GM18858 (cell line): Measurements from ENCODE around the gene UBE2E1.
A peak's percentile ranks its signal among the peaks of the same experiment; 100 is the strongest.
"Not testable (repeated sequence)": the region's sequence is repeated elsewhere in the genome, so short reads cannot be mapped to it uniquely, and the experiment has no call there.

Source experiments
- ATAC-seq: cut with Tn5 transposase; IDR thresholded peaks from one replicate; pipeline ENCODE4 v1.9.1; 2021; ENCODE audit not compliant: unreplicated experiment

The UBE2E1 gene

DNA sequence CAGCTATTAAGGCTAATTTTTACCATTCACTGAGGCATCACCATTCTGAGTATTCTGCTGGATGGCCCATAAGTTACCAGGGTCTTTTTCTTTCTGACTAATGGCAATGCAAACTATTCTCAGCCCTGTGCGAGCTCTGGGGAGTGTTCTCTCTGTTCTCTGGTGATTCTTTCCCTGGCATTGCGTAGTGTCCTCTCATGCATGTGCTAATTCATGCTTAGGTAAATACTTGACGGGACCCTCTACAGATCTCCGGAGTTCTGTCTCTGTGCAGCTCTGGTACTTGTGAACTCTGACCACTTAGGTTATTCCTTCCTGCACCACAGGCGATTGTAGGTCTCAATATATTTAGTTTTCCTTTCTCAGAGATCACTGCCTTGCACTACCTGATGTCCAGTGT is 34.8 kb downstream of the UBE2E1 start:
- no peak for ATAC-seq

DNA sequence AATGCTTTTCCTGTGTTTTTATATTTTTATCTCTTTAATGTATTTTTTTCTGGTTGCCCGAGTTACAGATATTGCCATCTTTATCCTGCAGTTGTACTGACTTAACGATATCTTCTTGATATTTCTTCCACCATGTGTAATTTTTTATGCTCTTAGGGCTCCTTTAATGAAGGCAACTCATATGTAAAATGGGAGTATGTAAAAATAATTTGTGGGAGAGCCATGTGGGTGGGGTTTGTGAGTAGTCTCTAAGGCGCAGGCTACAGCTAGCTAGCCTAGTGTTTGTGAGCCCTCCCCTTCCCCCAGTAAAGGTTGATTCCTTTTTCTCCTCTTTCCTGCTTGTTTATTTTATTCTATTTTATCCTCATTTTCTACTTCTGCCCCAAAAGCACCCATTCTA is 38.1 kb downstream of the UBE2E1 start:
- ATAC-seq, result no peak

DNA sequence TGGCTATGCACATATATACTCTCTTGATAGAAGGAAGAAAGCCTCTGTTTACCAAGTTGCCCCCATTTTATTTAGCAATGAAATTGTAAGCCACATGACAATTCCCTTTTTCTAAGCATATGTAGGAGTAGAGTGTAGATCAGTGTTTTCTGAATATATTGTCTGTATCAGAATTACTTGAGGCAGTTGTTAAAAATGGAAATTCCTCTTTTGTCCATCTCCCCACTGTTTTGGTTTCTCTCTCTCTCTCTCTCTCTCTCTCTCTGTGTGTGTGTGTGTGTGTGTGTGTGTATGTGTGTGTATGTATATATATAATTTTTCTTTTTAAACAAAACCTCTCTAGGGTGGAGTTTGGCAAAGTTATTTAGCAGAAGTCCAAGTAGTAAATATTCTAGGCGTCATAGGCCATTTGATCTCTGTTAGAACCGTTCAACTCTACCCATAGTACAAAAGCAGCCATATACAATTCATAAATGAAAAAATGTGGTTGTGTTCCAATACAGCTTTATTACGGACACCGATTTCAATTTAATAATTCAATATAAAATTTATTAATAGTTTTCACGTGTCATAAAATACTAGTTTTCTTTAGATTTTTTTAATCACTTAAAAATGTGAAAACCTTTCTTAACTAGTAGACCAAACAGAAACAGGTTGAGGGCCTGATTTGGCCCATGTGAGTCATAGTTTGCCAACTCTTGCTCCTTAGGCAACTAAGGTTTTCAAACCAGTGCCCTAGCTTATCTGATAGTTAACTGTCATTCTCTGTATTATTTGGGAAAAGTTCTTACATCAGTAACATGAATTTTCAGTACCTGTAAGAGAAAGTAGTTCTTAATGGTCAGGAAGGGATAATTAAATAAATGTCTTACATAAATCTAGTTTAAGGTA is 39.8 kb downstream of the UBE2E1 start:
- no peak for ATAC-seq

DNA sequence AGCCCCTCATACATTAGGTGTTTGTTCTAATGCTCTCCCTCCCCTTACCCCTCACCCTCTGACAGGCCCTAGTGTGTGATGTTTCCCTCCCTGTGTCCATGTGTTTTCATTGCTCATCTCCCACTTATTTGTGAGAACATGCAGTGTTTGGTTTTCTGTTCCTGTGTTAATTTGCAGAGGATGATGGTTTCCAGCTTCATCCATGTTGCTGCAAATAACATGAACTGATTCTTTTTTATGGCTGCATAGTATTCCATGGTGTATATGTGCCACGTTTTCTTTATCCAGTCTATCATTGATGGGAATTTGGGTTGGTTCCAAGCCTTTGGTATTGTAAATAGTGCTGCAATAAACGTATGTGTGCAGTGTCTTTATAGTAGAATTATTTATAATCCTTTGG is 43.7 kb downstream of the UBE2E1 start:
- ATAC-seq, result not testable (repeated sequence)

DNA sequence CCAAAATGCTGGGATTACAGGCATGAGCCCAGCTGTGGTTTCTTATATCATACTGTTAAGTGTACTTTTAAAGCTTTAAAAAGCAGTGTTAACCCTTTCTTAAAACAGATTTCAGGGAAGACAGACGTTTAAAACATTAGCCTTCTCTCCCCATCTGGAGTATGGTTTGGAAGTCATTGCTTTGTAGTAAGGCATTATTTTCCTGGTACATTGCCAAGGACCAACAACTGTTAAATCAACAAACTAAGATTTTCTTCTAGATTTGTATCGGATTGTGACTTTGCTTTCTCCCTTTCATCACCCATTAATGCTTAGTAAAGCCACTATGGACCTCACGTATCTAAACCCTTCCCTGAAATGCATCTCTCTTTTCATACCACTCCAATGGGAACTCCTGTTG is 50.5 kb downstream of the UBE2E1 start:
- ATAC-seq, result no peak

DNA sequence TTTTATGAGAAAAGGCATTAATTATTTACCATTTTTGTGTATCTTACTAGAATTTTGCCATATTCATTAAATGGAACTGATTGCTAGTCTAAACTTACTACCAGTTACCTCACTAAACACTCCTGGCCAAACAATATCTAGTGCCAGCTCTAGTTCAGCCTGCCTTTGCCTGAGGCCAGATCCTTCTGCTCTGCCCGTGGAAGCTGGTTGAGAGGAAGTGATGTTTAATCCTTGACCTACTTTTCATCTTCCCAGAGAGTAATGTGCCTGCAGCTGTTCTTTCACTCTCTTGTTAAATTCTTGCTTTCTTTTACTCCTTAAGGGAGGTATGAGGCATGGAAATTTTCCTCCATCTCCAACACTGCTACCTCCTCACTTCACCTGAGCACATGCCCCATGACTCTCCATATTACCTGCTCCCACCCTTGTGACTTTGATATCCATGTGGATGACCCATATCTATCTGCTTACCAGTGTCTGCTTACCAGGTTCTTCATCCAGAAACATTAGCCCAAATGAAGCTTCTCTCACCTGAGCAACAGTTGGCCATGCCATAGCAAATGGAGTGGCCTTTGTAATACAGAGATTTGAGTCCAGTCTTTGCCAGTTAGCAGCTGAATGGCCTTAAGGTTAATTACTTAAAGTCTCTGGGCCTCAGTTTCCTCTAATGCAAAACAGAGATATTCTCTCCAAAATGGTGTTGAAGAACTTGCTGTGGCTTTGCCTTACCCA is 53.4 kb downstream of the UBE2E1 start:
- no peak for ATAC-seq

DNA sequence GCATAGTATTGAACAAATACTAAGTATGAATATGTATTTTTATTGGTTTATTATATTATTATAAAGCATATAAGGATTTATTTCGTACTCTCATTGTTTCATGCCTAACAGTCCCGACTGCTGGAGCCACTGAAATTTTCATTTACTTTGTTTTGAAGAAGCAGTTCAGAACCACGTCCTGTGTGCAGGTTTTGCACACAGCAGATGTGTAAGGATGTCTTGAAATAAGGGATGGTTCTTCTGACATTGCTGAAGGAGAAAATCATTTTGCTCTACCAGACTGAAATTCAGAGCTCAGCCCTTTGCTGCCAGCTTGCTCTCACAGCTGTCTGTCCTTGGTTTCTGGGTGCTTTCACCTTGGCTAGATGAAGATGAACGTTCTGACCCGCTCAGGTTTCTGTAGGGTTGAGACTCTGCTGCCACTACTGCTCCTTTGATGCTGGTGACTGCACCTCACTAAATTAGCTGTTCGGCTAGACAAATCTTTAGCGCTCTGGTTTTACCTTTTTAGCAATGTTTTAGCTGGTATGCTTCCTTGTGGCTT is 54.2 kb downstream of the UBE2E1 start:
- ATAC-seq, result no peak

DNA sequence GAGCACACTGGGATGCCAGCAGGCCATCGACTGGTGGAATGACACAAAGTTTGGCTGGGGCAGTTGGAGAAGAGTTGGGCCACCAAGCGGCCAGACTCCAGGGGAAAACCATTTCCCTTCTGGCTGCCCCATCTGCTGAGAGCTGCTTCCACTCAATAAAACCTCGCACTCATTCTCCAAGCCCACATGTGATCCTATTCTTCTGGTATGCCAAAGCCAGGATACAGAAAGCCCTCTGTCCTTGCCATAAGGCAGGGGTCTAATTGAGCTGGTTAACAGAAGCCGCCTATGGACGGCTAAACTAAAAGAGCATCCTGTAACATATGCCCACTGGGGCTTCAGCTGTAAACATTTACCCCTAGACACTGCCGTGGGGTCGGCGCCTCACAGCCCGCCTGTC is 55.9 kb downstream of the UBE2E1 start:
- no peak for ATAC-seq

DNA sequence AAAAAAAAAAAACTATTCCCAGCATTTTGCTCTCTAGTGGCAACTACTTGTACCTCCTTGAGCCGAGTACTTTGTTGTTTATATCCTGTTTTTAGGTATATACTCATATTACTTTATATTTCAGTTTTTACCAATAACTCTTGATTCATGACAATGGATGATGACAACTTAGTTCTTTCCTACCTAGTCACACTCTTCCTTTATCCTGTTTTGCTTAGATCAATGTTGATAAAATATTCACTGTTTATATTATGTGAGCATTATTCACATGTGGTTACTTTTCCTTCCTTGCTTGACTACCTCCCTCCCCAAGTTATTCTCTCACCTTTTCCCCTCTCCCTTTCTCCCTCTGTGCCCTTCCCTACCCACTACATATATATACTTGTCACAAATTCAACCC is 57.3 kb downstream of the UBE2E1 start:
- no peak for ATAC-seq

DNA sequence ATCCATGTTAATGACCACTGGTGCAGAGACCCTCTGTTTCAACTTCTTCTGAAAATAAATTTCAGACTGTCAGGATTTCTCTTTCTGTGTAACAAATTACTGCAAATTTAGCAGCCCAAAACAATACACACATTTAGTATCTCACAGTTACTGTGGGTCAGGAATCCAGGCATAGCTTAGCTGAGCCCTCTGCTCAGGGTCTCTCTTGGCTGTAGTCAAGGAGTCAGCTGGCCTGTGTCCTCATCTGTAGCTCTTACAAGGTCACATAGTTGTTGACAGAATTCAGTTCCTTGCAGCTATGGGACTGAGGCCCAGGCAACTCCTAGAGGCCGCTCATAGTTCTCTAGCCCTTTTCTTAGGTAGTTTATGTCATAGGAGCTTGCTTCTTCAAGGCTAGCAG is 59.2 kb downstream of the UBE2E1 start:
- no peak for ATAC-seq

DNA sequence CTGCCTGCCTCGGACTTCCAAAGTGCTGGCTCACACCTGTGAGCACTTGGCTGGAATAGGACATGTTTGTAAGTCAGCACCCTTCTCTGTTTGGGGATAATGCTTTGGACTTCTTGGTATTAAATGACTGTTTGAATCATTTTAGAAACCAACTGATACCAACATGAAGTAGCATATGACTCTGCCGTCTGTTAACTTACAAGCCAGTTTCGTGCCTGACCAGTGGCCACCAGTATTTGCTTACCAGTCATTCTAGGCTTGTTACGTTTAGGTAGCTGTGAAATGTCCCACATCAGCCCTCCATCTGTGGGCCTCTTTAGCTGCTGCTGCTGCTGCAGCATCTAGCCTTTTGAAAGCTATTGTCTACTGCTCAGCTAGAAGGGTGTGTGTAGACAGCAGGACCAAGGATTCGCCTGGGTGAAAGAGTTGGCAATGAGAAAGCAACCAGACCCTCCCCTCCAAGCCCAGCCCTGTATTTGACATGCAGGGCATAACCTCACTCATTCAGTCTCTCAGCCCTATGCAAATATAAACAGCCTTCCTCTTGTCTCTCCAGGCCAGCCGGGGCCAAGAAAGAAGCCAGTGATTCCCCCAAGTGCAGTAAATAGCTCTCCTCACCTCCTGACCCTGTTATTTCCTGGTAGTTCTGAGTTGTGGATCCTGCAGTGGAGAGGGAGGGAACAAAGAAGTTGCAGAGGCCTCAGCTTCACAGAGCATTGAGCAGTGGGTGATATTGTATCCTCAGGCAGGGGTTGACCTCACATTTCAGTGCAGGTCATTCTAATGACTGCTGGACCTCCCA is 60.0 kb downstream of the UBE2E1 start:
- peak; percentile 80 for ATAC-seq

DNA sequence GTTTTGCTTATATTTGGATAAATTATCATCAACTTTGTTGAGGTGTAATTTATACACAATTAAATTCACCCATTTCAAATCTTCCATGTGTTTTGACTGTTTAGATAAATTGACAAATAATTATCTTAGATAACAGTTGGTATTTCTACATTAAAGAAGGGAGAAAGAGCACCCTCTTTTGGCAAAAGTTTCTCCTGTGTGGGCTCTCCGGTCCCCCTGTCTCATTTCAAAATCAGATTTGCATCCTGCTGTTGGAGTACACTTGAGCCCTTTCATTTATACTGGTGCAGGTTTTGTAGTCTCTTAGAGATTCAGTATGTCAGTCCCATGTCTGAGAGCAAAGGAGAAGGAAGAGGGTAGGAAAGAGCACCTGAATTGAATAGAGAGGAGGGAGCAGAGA is 61.6 kb downstream of the UBE2E1 start:
- ATAC-seq, result no peak

DNA sequence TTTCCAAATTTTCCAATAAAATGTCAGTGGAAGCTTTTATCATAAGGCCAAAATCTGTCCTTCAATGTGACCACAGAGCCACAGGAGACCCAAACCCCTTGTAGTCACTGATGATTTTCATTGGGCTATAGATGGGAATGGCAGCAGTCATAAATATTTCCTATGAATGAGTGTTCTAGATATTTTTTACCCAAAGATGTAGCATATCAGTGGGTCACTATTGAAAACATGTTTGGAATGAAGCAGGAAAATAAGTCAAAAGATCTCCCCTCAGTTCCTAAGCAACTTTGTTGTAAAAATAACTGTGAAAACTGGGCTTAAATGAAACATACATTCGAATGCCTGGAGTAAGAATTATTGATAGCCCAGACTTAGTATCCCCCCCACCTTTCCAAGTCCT is 62.1 kb downstream of the UBE2E1 start:
- no peak for ATAC-seq

DNA sequence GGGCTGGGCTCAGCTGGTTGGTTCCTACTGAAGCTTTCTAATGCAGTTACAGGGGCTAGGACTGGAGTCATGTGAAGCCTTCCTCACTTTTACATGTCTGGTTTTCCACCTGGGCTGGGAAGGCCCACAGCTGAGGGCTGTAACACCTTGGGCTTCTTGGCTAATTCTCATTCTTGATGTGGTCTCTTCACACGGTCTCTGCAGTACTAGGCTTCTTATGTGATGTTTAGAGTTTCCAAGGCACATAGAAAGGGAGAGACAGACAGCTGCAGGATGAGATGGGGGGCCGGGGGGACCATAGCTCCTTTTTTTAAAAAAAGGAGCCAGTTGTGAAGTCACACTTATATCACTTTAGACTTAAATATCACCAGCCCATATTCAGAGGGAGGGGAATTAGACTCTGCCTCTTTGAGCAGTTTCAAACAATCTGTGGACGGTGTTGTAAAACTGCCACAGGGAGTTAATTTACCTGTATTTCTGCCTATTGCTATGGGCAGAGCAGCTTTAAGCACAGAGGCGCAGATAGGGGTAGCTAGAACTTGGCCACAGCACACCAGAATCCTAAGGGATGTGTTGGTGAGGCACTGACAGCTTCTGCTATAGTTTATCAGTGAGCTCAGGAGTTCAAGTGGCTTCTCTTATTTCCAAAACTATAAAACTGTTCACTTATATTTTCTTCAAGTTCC is 64.4 kb downstream of the UBE2E1 start:
- no peak for ATAC-seq

DNA sequence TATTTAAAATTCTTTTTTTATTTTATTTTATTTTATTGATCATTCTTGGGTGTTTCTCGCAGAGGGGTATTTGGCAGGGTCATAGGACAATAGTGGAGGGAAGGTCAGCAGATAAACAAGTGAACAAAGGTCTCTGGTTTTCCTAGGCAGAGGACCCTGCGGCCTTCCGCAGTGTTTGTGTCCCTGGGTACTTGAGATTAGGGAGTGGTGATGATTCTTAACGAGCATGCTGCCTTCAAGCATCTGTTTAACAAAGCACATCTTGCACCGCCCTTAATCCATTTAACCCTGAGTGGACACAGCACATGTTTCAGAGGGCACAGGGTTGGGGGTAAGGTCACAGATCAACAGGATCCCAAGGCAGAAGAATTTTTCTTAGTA is 64.9 kb downstream of the UBE2E1 start:
- not testable (repeated sequence) for ATAC-seq

DNA sequence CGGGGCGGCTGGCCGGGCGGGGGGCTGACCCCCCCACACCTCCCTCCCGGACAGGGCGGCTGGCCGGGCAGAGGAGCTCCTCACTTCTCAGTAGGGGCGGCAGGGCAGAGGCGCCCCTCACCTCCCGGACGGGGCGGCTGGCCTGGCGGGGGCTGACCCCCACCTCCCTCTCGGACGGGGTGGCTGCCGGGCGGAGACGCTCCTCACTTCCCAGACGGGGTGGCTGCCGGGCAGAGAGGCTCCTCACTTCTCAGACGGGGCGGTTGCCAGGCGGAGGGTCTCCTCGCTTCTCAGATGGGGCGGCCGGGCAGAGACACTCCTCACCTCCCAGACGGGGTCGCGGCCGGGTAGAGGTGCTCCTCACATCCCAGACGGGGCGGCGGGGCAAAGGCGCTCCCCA is 65.6 kb downstream of the UBE2E1 start:
- ATAC-seq, result not testable (repeated sequence)

DNA sequence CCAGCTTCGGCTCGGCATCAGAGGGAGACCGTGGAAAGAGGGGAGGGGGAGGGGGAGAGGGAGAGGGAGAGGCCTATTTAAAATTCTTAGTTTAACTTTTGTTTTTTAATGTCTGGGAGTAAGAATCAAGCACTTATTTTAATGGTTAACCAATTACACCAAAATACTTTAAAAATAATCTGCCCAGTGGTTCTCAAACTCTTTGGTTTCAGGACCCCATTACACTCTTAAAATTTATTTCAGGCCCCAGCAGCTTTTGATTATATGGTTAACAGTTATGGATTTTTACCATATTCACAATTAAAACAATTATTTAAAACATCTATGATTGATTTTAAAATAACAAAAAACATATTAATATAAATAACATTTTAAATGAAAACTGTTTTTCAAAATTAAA is 66.6 kb downstream of the UBE2E1 start:
- no peak for ATAC-seq

DNA sequence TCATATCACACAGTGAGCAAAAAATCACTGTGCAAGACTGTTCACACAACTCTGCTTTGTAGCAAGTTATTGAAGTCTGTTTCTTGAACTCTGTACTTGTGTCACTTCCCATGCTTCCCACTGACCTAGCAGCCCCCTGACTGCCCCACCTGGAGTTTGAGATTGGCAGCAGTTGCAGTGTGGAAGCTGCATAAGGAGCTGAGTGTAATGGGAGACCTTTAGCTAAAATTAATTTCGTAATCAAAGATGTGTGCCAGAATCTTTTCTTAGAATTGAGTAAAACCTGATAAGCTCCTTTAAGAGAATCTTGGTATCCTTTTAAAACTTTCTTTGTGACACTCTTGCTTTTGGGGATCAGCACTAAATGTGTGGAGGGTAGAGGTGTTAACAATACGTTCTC is 68.2 kb downstream of the UBE2E1 start:
- ATAC-seq, result no peak

DNA sequence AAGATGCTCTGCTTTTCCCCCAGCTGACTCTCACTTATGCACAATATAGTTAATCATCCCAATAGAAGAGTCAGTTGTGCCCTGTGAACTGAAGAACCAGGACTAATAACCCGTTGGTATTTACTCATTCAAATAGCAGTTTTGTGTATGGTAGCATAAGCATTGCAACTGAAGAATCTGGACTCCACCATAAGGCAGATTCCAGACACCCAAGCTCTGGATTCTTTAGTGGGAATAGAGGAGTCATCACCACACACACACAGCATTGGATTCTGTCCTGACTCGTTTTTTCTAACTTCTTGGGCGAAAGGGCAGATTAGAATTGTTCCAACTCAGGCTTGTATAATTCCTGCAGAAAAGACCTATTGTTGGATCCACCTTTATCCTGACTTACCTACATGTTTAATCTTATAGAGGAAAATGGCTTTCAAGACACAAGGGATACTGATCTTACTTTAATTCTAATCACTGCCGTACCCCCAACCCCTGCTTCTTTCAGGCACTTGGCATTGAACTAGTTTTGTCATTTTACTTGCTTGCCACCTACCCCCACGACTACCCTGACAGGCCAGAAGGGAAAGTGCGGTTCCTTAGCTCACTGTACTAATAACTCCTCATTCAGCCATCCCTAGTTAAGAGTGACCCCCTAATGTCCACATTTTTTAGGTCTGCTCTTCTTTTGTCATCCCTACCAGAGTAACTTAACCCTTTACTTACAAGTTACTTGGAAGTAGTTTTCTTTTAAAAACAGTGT is 68.8 kb downstream of the UBE2E1 start:
- ATAC-seq, result no peak

DNA sequence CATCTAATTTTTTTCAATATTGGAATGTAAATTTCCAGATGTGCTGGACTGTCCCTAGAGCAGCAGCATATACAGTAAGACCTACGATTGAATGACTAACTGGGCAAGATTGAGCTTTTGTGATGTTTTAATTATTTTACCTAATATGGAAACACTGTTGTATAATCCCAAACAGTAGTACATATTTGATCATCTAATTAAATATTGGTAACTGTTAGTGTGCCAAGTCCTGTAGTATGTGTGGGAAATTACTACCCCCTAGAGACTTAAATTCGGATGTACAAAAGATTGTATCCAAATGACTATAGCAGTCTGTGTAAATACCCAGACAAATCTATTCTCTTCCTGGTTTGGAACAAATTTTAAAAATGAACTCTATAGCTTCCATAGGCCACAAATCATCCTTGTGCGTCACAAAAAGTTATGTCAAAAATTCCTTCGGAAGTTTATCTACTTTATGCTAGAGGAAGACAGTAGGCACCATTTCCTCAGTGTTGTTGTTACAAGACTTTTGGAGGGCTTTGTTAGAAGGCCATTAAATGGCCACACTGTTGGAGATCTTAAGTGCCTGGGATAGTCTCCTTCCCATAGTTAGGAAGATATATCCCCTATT is 69.5 kb downstream of the UBE2E1 start:
- ATAC-seq, result no peak
